HG03064 (cell line): ENCODE measurements around the gene GOLGA3.
"Not testable (repeated sequence)": the region's sequence is repeated elsewhere in the genome, so short reads cannot be mapped to it uniquely, and the experiment has no call there.

ENCODE experiments used
- ATAC-seq: cut with Tn5 transposase; IDR thresholded peaks from one replicate; pipeline ENCODE4 v1.9.1; 2021; ENCODE audit warnings: low read depth; ENCODE audit not compliant: unreplicated experiment

Gene GOLGA3

GRCh38 chr12:132828706-132829534 is at the start of gene GOLGA3:
Gene GOLGA3, minus strand, starts transcription at chr12:132828869. Its CDS starts 6,741 bp downstream, at chr12:132822128.
- peak; percentile 87 for ATAC-seq

GRCh38 chr12:132874620-132875019 is 46.0 kb upstream of the GOLGA3 start:
- not testable (repeated sequence) for ATAC-seq

- no peak for ATAC-seq
Observed at GRCh38 chr12:132874175-132874574, 45.5 kb upstream of the GOLGA3 start.

GRCh38 chr12:132873724-132874123 is 45.1 kb upstream of the GOLGA3 start:
- no peak for ATAC-seq

GRCh38 chr12:132872975-132873421 is 44.3 kb upstream of the GOLGA3 start:
- ATAC-seq = no peak

- no peak for ATAC-seq
Observed at GRCh38 chr12:132872073-132872855, 43.6 kb upstream of the GOLGA3 start.

- no peak for ATAC-seq
Observed at GRCh38 chr12:132869551-132869950, 40.9 kb upstream of the GOLGA3 start.

- no peak for ATAC-seq
Observed at GRCh38 chr12:132866251-132866828, 37.7 kb upstream of the GOLGA3 start.

- ATAC-seq = no peak
Observed at GRCh38 chr12:132861558-132861957, 32.9 kb upstream of the GOLGA3 start.

GRCh38 chr12:132858718-132859266 is 30.1 kb upstream of the GOLGA3 start:
- no peak for ATAC-seq

- not testable (repeated sequence) for ATAC-seq
Observed at GRCh38 chr12:132857019-132857418, 28.4 kb upstream of the GOLGA3 start.

- ATAC-seq = no peak
Observed at GRCh38 chr12:132856581-132856980, 27.9 kb upstream of the GOLGA3 start.

- ATAC-seq = not testable (repeated sequence)
Observed at GRCh38 chr12:132855211-132855610, 26.5 kb upstream of the GOLGA3 start.

- no peak for ATAC-seq
Observed at GRCh38 chr12:132853285-132854092, 24.8 kb upstream of the GOLGA3 start.

GRCh38 chr12:132852496-132852895 is 23.8 kb upstream of the GOLGA3 start:
- no peak for ATAC-seq

- ATAC-seq = no peak
Observed at GRCh38 chr12:132851465-132851864, 22.8 kb upstream of the GOLGA3 start.

- no peak for ATAC-seq
Observed at GRCh38 chr12:132850291-132850690, 21.6 kb upstream of the GOLGA3 start.

GRCh38 chr12:132848521-132848920 is 19.9 kb upstream of the GOLGA3 start:
- ATAC-seq = no peak

GRCh38 chr12:132847363-132848356 is 19.0 kb upstream of the GOLGA3 start:
- no peak for ATAC-seq
